Measurements from ENCODE around the gene NTRK2.

Gene NTRK2

DNA sequence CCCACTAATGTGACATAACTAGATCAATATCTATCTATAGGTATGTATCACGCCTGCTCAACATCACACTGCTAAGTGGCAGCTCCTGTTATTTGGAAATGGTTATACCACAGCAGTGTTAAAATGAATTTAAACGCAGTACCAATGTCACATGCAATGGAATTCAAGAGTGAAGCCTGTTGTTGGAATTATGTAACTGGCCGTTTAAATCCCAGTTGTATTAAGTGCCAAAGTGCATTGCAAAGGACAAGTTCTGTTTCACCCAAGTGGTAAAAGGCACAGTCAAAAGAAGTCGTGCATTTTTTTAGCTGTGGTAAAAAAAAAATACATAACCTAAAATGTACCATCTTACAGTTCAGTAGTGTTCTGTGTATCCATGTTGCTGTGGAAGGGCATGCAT is 4.3 kb downstream of the NTRK2 start:
- Histone ChIP-seq H3K27me3 (ENCODE audit: insufficient read depth, low read length, poor library complexity) (no peaks in the 10 kb centered on the region), H3K4me1 (ENCODE audit: insufficient read depth, low read length) (no peaks in the 10 kb centered on the region), H3K4me3 (ENCODE audit: low read depth in 1 of 2, low read length in 2 of 2) (no peak overlapping the region), H3K27ac (ENCODE audit: low read length) (no peak overlapping the region), H3K36me3 (ENCODE audit: insufficient read depth, low read length) (no peaks in the 10 kb centered on the region), H3K9ac (ENCODE audit: low read depth, low read length) (no peak overlapping the region), H3K79me2 (ENCODE audit: insufficient read depth, low read length) (no peaks in the 10 kb centered on the region), H3K9me3 (ENCODE audit: insufficient read depth, low read length, severe bottlenecking) (no peaks in the 10 kb centered on the region), H4K20me1 (ENCODE audit: insufficient read depth, low read length) (no peaks in the 10 kb centered on the region), H2AFZ (ENCODE audit: low read depth, low read length) (no peak overlapping the region), H3K4me2 (ENCODE audit: insufficient read depth, low read length) (no peak overlapping the region)
- ATAC-seq (ENCODE audit: insufficient read depth, low read depth) (no peak), DNase-seq (no peak)
- TF ChIP-seq EZH2 (IDR thresholded peaks at IDR 0.05; ENCODE audit: borderline replicate concordance, low read depth, low read length, severe bottlenecking) = no peak
- TF ChIP-seq, protein P1, sequence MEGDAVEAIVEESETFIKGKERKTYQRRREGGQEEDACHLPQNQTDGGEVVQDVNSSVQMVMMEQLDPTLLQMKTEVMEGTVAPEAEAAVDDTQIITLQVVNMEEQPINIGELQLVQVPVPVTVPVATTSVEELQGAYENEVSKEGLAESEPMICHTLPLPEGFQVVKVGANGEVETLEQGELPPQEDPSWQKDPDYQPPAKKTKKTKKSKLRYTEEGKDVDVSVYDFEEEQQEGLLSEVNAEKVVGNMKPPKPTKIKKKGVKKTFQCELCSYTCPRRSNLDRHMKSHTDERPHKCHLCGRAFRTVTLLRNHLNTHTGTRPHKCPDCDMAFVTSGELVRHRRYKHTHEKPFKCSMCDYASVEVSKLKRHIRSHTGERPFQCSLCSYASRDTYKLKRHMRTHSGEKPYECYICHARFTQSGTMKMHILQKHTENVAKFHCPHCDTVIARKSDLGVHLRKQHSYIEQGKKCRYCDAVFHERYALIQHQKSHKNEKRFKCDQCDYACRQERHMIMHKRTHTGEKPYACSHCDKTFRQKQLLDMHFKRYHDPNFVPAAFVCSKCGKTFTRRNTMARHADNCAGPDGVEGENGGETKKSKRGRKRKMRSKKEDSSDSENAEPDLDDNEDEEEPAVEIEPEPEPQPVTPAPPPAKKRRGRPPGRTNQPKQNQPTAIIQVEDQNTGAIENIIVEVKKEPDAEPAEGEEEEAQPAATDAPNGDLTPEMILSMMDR (IDR thresholded peaks at IDR 0.05; ENCODE audit: borderline replicate concordance, extremely low read depth, low read length, poor library complexity, severe bottlenecking) = no peak

DNA sequence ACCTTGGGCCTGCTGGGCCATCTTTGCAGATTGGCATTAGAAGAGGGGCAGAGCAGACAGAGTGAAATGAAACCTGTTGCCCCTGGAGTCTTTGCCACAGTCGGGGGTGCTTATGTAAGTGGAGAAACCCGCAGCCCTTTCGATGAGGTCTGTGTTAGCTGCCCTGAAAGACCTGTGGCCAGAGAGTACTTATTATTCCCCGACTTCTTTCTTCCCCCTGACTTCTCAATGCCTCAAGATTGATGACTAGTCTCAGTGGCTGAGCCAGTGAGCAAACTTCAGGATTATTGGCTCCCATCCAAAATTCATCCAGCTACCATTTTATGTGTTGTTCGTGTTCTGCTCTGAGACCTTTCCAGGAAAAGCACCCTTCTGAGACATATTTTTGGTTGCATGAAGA is 7.6 kb downstream of the NTRK2 start:
- Histone ChIP-seq H3K4me2 (ENCODE audit: insufficient read depth, low read length) (no peak overlapping the region), H3K4me3 (ENCODE audit: low read depth in 1 of 2, low read length in 2 of 2) (no peak overlapping the region), H3K27ac (ENCODE audit: low read length) (no peak overlapping the region), H3K36me3 (ENCODE audit: insufficient read depth, low read length) (no peaks in the 10 kb centered on the region), H3K79me2 (ENCODE audit: insufficient read depth, low read length) (no peaks in the 10 kb centered on the region), H4K20me1 (ENCODE audit: insufficient read depth, low read length) (no peaks in the 10 kb centered on the region), H3K9me3 (ENCODE audit: insufficient read depth, low read length, severe bottlenecking) (no peaks in the 10 kb centered on the region), H3K4me1 (ENCODE audit: insufficient read depth, low read length) (no peaks in the 10 kb centered on the region), H2AFZ (ENCODE audit: low read depth, low read length) (no peak overlapping the region), H3K9ac (ENCODE audit: low read depth, low read length) (no peak overlapping the region), H3K27me3 (ENCODE audit: insufficient read depth, low read length, poor library complexity) (no peaks in the 10 kb centered on the region)
- TF ChIP-seq, protein P1 (IDR thresholded peaks at IDR 0.05; ENCODE audit: borderline replicate concordance, extremely low read depth, low read length, poor library complexity, severe bottlenecking) = no peak
- TF ChIP-seq EZH2 (IDR thresholded peaks at IDR 0.05; ENCODE audit: borderline replicate concordance, low read depth, low read length, severe bottlenecking) = no peak
- ATAC-seq (ENCODE audit: insufficient read depth, low read depth) = no peak
- DNase-seq = no peak

DNA sequence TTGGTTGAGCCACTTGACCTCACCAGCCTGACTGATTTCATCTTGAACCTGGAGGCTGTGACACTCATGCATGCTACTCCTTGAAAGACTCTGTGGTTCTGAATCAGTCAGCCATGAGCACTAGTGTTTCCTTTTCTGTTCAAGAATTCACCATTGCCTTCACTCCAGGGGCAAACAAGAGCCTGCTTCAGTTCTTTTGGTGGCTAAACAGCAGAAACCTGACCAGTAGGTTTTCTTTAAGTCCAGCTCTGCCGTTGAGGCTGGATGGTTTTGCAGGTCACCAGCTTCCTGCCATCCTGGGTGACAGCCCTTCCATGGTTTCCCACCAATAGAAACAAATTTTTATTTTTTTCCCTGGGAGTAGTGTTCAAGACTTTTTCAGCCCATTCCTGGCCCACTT is 10.0 kb downstream of the NTRK2 start:
- DNase-seq (no peak), ATAC-seq (ENCODE audit: insufficient read depth, low read depth) (no peak)
- H3K4me3 ChIP-seq (ENCODE audit: low read depth in 1 of 2, low read length in 2 of 2) = no peak overlapping the region
- H3K4me1 ChIP-seq (ENCODE audit: insufficient read depth, low read length) = no peaks in the 10 kb centered on the region
- H3K79me2 ChIP-seq (ENCODE audit: insufficient read depth, low read length) = no peaks in the 10 kb centered on the region
- H3K27ac ChIP-seq (ENCODE audit: low read length) = no peak overlapping the region
- H4K20me1 ChIP-seq (ENCODE audit: insufficient read depth, low read length) = no peaks in the 10 kb centered on the region
- no peaks in the 10 kb centered on the region for H3K27me3 ChIP-seq (ENCODE audit: insufficient read depth, low read length, poor library complexity)
- no peak overlapping the region for H3K9ac ChIP-seq (ENCODE audit: low read depth, low read length)
- TF ChIP-seq EZH2 (IDR thresholded peaks at IDR 0.05; ENCODE audit: borderline replicate concordance, low read depth, low read length, severe bottlenecking) = no peak
- TF ChIP-seq, protein P1 (IDR thresholded peaks at IDR 0.05; ENCODE audit: borderline replicate concordance, extremely low read depth, low read length, poor library complexity, severe bottlenecking) = no peak
- no peaks in the 10 kb centered on the region for H3K36me3 ChIP-seq (ENCODE audit: insufficient read depth, low read length)
- H3K9me3 ChIP-seq (ENCODE audit: insufficient read depth, low read length, severe bottlenecking) = no peaks in the 10 kb centered on the region
- no peak overlapping the region for H3K4me2 ChIP-seq (ENCODE audit: insufficient read depth, low read length)
- no peak overlapping the region for H2AFZ ChIP-seq (ENCODE audit: low read depth, low read length)
